Measurements from ENCODE around the gene CYP4B1. TPM values are rescaled to one million over a fixed set of nuclear protein-coding genes. Genes with fewer than 3 reads are reported as not detected.
"Not testable (repeated sequence)": the region's sequence is repeated elsewhere in the genome, so short reads cannot be mapped to it uniquely, and the experiment has no call there.

The CYP4B1 gene
- total RNA-seq, 1 experiment from 2014 or later, result not detected

DNA sequence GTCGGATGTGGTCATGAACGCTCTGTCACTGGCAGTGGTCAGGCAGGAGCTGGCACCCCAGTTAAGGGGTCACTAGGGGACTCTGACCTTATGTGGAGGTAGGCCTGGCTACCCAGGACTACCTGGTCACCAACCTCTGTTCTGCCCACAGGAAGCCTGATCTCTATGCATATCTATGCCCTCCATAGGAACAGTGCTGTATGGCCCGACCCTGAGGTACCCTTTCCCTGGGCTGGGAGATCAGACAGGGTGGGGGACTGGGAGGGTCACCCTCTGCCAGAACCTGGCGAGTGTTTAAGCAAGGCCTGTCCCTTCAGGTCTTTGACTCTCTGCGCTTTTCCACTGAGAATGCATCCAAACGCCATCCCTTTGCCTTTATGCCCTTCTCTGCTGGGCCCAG, 19.0 kb downstream of the CYP4B1 start:
- H3K4me1 ChIP-seq, result no peaks in the 10 kb centered on the region
- no peaks in the 10 kb centered on the region for H3K36me3 ChIP-seq
- no peak overlapping the region for H3K4me3 ChIP-seq
- no peaks in the 10 kb centered on the region for H3K27me3 ChIP-seq
- no peak overlapping the region for H3K27ac ChIP-seq
- H3K9me3 ChIP-seq (replicated peaks), result 0 out of 2 replicates have a peak, but pooled peaks cover 4% of the 10 kb centered on the region
- no peak for DNase-seq

DNA sequence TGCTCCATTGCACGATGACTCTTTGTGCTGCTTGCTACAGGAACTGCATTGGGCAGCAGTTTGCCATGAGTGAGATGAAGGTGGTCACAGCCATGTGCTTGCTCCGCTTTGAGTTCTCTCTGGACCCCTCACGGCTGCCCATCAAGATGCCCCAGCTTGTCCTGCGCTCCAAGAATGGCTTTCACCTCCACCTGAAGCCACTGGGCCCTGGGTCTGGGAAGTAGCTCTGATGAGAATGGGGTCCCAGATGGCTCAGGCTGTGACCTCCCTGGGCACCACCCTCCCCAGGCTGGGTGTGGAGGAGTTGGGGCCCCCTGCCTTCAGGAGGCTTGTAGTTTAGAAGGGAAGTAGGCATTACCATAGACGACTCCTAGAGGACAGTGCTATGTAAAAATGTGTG, 19.7 kb downstream of the CYP4B1 start:
- DNase-seq, result no peak
- Histone ChIP-seq H3K9me3 (replicated peaks) (0 out of 2 replicates have a peak, but pooled peaks cover 4% of the 10 kb centered on the region), H3K27me3 (no peaks in the 10 kb centered on the region), H3K4me3 (no peak overlapping the region), H3K4me1 (no peaks in the 10 kb centered on the region), H3K36me3 (no peaks in the 10 kb centered on the region), H3K27ac (no peak overlapping the region)

DNA sequence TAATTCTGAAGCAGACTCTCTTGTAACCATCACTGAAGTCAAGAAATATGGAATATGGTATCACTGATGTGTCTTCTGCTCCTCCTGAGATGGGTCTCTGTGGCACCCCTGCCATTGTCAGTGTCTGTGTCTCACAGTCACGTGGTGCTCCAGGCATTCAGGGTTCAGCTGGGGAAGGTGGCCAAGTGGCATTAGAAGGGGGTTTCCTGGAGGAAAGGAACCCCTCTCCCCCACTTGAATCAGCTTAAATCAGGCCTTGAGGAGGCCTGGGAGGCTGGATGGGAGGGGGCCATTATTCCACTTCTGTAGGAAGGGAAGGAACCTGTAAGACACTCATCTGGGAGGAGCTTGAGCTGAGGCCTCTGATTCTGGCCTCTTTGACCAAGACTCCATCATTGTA, 20.5 kb downstream of the CYP4B1 start:
- H3K36me3 ChIP-seq, result no peaks in the 10 kb centered on the region
- no peaks in the 10 kb centered on the region for H3K4me1 ChIP-seq
- DNase-seq, result no peak
- no peak overlapping the region for H3K4me3 ChIP-seq
- 0 out of 2 replicates have a peak, but pooled peaks cover 4% of the 10 kb centered on the region for H3K9me3 ChIP-seq (replicated peaks)
- no peak overlapping the region for H3K27ac ChIP-seq
- H3K27me3 ChIP-seq, result no peaks in the 10 kb centered on the region

DNA sequence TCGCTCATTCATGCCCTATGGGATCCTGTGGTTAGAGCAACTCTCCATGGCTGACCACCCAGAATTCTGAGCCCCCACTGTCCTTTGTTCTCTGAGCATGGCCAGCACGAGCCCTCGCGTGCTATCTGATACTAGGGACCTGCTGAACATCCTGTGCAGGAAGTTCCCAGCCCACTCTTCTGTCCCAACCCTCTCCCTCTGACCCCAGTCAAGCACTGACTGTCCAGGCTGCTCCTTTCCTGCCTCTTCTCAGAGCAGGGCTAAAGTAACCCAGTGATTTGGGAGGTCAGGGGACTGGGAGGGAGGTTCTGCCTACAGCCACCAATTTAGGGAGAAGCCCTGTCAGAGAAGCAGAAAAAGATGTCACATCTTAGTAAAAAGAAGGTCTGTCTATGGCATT, 21.2 kb downstream of the CYP4B1 start:
- Histone ChIP-seq H3K4me1 (no peaks in the 10 kb centered on the region), H3K9me3 (replicated peaks) (0 out of 2 replicates have a peak, but pooled peaks cover 4% of the 10 kb centered on the region), H3K4me3 (no peak overlapping the region), H3K27ac (no peak overlapping the region), H3K27me3 (no peaks in the 10 kb centered on the region), H3K36me3 (no peaks in the 10 kb centered on the region)
- DNase-seq, result no peak

DNA sequence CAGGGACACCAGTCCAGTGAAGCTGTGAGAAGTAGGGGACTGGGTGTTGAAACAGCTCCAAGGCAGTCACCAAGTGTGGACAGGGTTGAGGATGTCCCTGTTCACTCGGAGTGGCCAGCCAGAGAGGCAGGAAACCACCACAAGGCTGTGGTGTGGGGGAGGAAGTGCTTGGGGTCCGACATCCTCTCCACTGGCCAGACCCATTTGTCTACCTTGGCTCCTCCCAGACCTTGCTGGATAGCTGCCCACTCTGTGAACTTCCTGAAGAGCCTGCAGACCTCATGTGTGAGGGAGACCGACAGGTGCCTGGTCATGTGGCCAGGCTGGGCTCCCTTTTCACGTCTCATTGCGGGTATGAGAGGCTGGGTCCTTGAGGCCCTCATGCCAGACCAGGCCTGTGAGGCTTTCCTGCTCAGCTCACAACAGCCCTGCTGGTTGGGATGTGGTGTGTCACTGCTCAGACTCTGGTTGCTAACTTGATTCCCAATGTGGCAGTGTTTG, 21.8 kb downstream of the CYP4B1 start:
- H3K4me1 ChIP-seq, result no peaks in the 10 kb centered on the region
- no peaks in the 10 kb centered on the region for H3K36me3 ChIP-seq
- no peak overlapping the region for H3K27ac ChIP-seq
- no peak overlapping the region for H3K4me3 ChIP-seq
- no peaks in the 10 kb centered on the region for H3K27me3 ChIP-seq
- DNase-seq, result peak; percentile 20 to 40
- H3K9me3 ChIP-seq (replicated peaks), result 0 out of 2 replicates have a peak, but pooled peaks cover 4% of the 10 kb centered on the region

DNA sequence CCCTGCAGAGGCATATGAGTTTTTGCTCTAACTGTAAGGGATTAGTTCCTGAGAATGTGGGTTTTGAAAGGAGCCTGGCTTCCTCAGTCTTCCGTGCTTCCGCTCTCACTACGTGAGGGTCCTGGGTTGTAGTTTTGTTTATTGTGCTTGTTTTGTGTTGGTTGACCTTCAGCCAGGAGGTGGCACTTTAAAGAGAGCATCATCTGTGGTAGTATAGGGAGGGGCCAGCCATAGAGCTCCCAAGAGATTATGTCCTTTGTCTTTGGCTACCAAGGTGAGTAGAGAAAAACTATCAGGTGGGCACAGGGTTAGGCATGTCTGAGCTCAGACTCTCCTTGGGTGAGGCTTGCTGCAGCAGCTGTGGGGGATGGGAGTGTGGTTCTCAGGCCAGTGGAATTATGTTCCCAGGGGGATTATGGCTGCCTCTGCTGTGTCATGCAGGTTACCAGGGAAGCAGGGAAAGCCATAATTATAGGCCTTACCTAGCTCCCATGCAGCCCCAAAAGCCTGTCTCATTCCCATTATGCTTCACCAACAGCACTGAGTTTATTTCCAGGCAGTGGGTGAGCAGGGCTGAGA, 23.5 kb downstream of the CYP4B1 start:
- Histone ChIP-seq H3K36me3 (no peaks in the 10 kb centered on the region), H3K27me3 (no peaks in the 10 kb centered on the region), H3K9me3 (replicated peaks) (peaks cover 4% of the 10 kb centered on the region; the same call in 1 of the 2 replicates), H3K27ac (no peak overlapping the region), H3K4me1 (no peaks in the 10 kb centered on the region), H3K4me3 (no peak overlapping the region)
- no peak for DNase-seq

DNA sequence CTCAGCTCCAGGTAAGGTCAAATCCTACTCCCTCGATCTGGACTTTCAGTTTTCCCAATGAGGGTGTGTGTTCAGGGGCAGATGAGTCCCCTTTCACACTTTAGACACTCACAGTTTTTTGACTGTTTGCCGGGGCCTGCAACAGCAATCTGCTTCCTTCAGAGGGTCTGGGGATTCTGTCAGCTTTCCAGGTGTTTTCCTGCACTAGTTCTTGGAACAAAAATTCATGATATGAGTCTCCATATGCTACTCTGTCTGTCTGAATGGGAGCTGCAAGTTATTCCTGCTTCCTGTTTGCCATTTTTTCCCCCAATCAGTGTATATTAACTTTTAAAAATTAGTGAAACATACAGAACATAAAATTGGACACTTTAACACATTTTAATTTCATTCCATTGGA, 24.3 kb downstream of the CYP4B1 start:
- Histone ChIP-seq H3K27ac (no peak overlapping the region), H3K9me3 (replicated peaks) (peaks cover 4% of the 10 kb centered on the region; the same call in 1 of the 2 replicates), H3K27me3 (no peaks in the 10 kb centered on the region), H3K36me3 (no peaks in the 10 kb centered on the region), H3K4me1 (no peaks in the 10 kb centered on the region), H3K4me3 (no peak overlapping the region)
- no peak for DNase-seq

DNA sequence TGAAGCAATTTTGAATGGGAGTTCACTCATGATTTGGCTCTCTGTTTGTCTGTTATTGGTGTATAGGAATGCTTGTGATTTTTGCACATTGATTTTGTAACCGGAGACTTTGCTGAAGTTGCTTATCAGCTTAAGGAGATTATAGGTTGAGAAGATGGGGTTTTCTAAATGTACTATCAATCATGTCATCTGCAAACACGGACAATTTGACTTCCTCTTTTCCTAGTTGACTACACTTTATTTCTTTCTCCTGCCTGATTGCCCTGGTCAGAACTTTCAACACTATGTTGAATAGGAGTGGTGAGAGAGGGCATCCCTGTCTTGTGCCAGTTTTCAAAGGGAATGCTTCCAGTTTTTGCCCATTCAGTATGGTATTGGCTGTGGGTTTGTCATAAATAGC, 28.0 kb downstream of the CYP4B1 start:
- not testable (repeated sequence) for H3K36me3 ChIP-seq; DNase-seq; H3K27me3 ChIP-seq; H3K27ac ChIP-seq; H3K4me3 ChIP-seq; H3K4me1 ChIP-seq; H3K9me3 ChIP-seq (replicated peaks)

DNA sequence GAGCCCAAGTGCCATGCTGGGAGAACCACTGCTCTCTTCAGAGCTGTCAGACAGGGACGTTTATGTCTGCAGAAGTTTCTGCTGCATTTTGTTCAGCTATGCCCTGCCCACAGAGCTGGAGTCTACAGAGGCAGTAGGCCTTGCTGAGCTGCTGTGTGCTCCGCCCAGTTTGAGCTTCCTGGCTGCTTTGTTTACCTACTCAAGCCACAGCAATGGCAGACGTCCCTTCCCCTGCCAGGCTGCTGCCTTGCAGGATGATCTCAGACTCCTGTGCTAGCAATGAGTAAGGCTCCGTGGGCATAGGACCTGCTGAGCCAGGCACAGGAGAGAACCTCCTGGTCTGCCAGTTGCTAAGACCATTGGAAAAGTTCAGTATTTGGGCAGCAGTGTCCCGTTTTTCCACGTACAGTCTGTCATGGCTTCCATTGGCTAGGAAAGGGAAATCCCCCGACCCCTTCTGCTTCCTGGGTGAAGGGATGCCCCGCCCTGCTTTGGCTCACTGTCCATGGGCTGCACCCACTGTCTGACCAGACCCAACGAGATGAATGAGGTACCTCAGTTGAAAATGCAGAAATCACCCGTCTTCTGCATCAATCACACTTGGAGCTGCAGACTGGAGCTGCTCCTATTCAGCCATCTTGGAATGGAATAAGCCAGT, 31.9 kb downstream of the CYP4B1 start:
- Histone ChIP-seq H3K27ac (no peak overlapping the region), H3K4me3 (no peak overlapping the region), H3K36me3 (no peaks in the 10 kb centered on the region), H3K27me3 (no peaks in the 10 kb centered on the region; the same call in 1 of the 2 replicates), H3K9me3 (replicated peaks) (no peaks in the 10 kb centered on the region; the same call in 1 of the 2 replicates), H3K4me1 (no peaks in the 10 kb centered on the region)
- no peak for DNase-seq

DNA sequence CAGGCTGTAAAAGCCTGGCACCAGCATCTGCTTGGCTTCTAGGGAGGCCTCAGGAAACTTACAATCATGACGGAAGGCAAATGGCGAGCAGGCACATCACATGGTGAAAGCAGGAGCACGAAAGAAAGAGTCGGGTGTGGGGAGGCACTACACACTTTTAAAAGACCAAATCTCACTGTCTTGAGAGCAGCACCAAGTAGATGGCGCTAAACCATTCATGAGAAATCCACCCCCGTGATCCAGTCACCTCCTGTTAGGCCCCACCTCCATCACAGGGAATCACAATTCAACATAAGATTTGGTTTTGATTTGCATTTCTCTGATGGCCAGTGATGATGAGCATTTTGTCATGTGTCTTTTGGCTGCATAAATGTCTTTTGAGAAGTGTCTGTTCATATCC, 36.6 kb downstream of the CYP4B1 start:
- H3K36me3 ChIP-seq, DNase-seq: not testable (repeated sequence)

DNA sequence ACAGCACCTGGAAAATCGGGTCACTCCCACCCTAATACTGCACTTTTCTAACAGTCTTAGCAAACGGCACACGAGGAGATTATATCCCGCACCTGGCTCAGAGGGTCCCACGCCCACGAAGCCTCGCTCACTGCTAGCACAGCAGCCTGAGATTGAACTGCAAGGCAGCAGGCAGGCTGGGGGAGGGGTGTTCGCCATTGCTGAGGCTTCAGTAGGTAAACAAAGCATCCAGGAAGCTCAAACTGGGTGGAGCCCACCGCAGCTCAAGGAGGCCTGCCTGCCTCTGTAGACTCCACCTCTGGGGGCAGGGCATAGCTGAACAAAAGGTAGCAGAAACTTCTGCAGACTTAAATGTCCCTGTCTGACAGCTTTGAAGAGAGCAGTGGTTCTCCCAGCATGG, 47.5 kb downstream of the CYP4B1 start:
- H3K27me3 ChIP-seq; H3K4me1 ChIP-seq; DNase-seq; H3K9me3 ChIP-seq (replicated peaks); H3K36me3 ChIP-seq; H3K27ac ChIP-seq; H3K4me3 ChIP-seq: not testable (repeated sequence)

More for the DNA sequence above, 36.6 kb downstream of the CYP4B1 start:
- H3K9me3 ChIP-seq (replicated peaks); H3K4me3 ChIP-seq; H3K4me1 ChIP-seq; H3K27me3 ChIP-seq; H3K27ac ChIP-seq: not testable (repeated sequence)

DNA sequence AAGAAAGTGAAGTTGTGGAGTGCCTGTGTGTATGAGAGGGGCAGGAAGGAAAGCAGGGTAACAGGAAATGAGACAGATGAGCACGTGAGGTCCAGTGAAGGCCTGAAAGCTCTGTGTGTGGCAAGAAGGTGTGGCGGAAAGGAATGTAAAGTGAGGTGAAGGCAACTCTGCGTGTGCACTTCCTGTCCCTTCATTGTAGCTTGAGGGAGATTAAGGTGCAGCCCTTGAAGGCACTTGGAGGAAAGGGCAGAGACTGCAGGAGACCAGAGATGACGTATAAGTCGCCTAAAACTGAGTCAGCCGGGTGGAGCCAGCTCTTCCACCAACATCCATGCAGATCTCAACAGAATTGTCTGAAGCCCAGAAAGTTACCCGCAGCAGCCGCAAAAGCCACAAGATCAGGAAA, 58.8 kb downstream of the CYP4B1 start:
- H3K27ac ChIP-seq; H3K9me3 ChIP-seq (replicated peaks); H3K36me3 ChIP-seq; H3K4me1 ChIP-seq; H3K27me3 ChIP-seq: not testable (repeated sequence)
- peak overlapping the region; percentile 23; the same call in 1 of the 2 replicates for H3K4me3 ChIP-seq
- DNase-seq, result peak in 1 of 2 experiments; percentile 16

DNA sequence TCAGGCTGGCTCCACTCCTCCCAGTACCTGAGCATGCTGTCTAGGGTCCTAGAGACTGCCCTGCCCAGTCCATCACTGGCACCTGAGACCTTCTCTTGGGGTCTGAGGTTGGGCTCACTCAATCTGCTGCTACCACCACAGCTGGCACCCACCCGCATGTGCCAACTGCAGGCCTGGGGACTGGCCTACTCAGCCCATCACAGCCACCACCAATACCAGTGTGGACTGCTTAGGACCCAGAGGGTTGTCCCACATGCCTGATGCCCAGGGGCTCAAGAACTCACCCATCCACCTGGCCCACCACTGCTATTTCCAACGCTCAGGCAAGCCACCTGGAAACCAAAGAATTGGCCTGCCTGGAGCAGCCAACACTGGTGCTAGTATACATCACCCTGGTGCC, 63.5 kb downstream of the CYP4B1 start:
- DNase-seq, result no peak
- Histone ChIP-seq H3K4me1 (no peaks in the 10 kb centered on the region), H3K36me3 (no peaks in the 10 kb centered on the region), H3K27me3 (no peaks in the 10 kb centered on the region), H3K27ac (no peak overlapping the region), H3K9me3 (replicated peaks) (no peaks in the 10 kb centered on the region), H3K4me3 (no peak overlapping the region)
